GM21515 (cell line): ENCODE measurements around the gene NCAPG.

Source experiments
- ATAC-seq: cut with Tn5 transposase; IDR thresholded peaks from one replicate; pipeline ENCODE4 v1.9.1; 2021; ENCODE audit not compliant: unreplicated experiment

NCAPG gene

GRCh38 chr4:17867276-17867675, 56.5 kb downstream of the NCAPG start:
- ATAC-seq: no peak

GRCh38 chr4:17869327-17869726, 58.5 kb downstream of the NCAPG start:
- no peak for ATAC-seq

- ATAC-seq: peak; percentile 92
Measured at GRCh38 chr4:17875402-17876070, 64.8 kb downstream of the NCAPG start.

- no peak for ATAC-seq
Measured at GRCh38 chr4:17876943-17877342, 66.2 kb downstream of the NCAPG start.

GRCh38 chr4:17877661-17878060, 66.9 kb downstream of the NCAPG start:
- no peak for ATAC-seq

GRCh38 chr4:17884063-17884462, 73.3 kb downstream of the NCAPG start:
- ATAC-seq: no peak

- no peak for ATAC-seq
Measured at GRCh38 chr4:17884511-17884910, 73.7 kb downstream of the NCAPG start.

GRCh38 chr4:17889692-17890091, 78.9 kb downstream of the NCAPG start:
- no peak for ATAC-seq

- ATAC-seq: no peak
Measured at GRCh38 chr4:17894421-17894820, 83.6 kb downstream of the NCAPG start.
